Rectal smooth muscle tissue (tissue), 1 donor: Measurements from ENCODE around the gene SPON1.
"Not testable (repeated sequence)": the region's sequence is repeated elsewhere in the genome, so short reads cannot be mapped to it uniquely, and the experiment has no call there.

Experiments
- H3K27ac ChIP-seq: one replicate; pipeline ENCODE4 v1.7.0; 2013; ENCODE audit warnings: low read depth, low read length, inconsistent platforms
- H3K27me3 ChIP-seq: one replicate; pipeline ENCODE4 v1.7.0; 2013; ENCODE audit warnings: low read length; ENCODE audit not compliant: control insufficient read depth, insufficient read depth
- H3K36me3 ChIP-seq: one replicate; pipeline ENCODE4 v1.7.0; 2013; ENCODE audit warnings: low read length; ENCODE audit not compliant: control insufficient read depth, insufficient read depth
- H3K4me1 ChIP-seq: one replicate; pipeline ENCODE4 v1.7.0; 2013; ENCODE audit warnings: low read length; ENCODE audit not compliant: control insufficient read depth, insufficient read depth
- H3K4me3 ChIP-seq: one replicate; pipeline ENCODE4 v1.7.0; 2013; ENCODE audit warnings: low read length
- H3K9ac ChIP-seq: one replicate; pipeline ENCODE4 v1.7.0; 2013; ENCODE audit warnings: low read length

Gene SPON1

DNA sequence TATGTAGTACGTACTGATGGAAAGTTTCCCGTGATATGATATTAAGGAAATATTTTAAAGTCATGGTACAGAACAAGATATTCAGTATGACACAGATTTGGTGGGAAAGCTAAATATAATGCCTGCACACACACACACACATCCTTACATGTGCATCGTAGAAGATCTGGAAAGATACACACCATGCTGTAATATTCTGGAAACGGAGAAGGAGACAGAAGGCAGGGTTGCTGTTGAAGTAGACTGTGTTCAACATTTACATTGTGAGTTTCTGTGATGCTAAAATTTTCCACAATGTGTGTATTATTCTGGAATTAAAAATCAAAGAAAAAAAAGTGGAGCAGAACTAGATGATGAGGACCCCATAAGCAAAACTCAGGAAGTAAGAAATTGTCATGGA, 278.4 kb downstream of the SPON1 start:
- no peaks in the 10 kb centered on the region for H3K36me3 ChIP-seq
- no peak overlapping the region for H3K4me3 ChIP-seq
- no peaks in the 10 kb centered on the region for H3K4me1 ChIP-seq
- H3K27me3 ChIP-seq = no peaks in the 10 kb centered on the region
- H3K9ac ChIP-seq = no peak overlapping the region
- H3K27ac ChIP-seq = no peak overlapping the region

DNA sequence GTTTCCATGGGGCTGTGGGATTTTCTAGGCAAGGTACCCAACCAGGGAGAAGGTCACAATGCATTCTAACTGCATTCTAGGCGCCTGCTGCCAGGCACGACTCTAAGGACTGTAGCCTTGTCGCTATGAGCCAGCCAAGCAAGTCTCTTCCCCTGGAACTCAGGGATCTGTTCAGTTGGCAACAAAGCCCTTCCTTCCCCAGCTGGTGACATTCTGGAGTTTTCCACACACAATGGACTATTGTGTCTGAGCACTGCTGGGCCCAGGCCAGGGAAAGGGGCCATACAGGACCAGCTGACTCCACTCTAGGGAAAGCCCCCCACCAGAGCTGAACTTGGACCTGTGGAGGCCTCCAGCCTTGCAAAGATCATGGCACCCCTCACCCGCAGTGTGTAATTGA, 279.7 kb downstream of the SPON1 start:
- Histone ChIP-seq H3K27ac (no peak overlapping the region), H3K36me3 (no peaks in the 10 kb centered on the region), H3K4me3 (no peak overlapping the region), H3K27me3 (no peaks in the 10 kb centered on the region), H3K4me1 (no peaks in the 10 kb centered on the region), H3K9ac (no peak overlapping the region)

DNA sequence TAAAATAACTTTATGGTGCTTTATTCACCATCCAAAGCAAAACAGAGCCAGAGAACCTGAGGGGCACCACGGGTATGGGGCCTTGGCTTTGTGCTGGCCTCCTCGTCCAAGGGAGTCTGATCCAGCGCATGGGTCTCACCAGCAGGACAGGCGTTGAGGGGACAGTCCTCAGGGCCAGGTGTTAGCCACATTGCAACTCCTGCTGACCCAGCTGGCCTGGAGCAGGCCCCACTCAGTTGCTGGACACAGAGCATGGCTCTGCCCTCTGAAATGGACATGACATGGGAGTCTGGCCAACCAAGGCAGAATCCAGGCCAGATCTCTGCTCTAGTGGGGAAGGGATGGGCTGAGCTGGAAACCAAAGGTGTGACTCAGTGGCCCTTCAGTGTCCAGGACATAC, 280.2 kb downstream of the SPON1 start:
- no peaks in the 10 kb centered on the region for H3K36me3 ChIP-seq
- H3K4me1 ChIP-seq = no peaks in the 10 kb centered on the region
- no peak overlapping the region for H3K9ac ChIP-seq
- H3K4me3 ChIP-seq = no peak overlapping the region
- H3K27me3 ChIP-seq = no peaks in the 10 kb centered on the region
- H3K27ac ChIP-seq = no peak overlapping the region

DNA sequence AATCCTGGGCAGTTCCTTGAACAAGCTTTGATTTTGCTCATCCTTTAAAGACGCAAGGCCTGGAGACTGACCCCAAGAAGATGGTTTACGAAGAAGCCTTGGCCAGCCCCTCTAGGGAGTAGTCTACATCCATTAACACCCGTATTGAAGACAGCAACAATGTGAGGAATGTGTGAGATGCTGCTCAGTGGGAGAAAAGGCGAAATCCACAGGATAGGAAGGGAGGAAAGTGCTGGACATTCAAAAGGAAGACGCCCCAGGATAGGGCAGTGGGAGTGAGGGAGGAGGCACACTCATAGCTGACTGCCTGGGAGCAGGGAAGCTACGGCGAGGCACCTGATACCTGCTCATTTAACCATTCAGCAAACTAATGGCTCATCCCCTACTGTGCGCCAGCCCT, 282.4 kb downstream of the SPON1 start:
- Histone ChIP-seq H3K4me1 (no peaks in the 10 kb centered on the region), H3K36me3 (no peaks in the 10 kb centered on the region), H3K4me3 (no peak overlapping the region), H3K9ac (no peak overlapping the region), H3K27me3 (no peaks in the 10 kb centered on the region), H3K27ac (no peak overlapping the region)

DNA sequence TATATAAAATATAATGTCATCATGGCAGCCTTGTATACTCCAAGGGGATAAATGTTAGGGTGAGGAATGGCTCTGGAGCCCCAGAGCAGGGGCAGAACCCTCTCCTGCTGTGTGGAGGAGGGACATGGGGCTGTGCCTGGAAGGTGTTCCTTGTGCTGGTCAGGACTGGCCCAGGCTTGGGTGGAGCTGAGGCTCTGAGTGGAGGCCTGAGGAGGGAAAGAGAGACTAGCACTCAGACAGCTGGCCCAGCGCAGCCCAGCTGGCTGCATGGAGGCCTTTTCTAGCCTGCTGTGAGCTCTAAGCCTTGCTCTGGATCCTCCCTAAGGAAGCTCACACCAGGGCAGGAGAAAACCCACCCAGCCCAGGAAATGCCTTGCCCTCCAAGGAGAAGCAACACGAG, 282.9 kb downstream of the SPON1 start:
- Histone ChIP-seq H3K9ac (no peak overlapping the region), H3K27me3 (no peaks in the 10 kb centered on the region), H3K27ac (no peak overlapping the region), H3K36me3 (no peaks in the 10 kb centered on the region), H3K4me3 (no peak overlapping the region), H3K4me1 (no peaks in the 10 kb centered on the region)

DNA sequence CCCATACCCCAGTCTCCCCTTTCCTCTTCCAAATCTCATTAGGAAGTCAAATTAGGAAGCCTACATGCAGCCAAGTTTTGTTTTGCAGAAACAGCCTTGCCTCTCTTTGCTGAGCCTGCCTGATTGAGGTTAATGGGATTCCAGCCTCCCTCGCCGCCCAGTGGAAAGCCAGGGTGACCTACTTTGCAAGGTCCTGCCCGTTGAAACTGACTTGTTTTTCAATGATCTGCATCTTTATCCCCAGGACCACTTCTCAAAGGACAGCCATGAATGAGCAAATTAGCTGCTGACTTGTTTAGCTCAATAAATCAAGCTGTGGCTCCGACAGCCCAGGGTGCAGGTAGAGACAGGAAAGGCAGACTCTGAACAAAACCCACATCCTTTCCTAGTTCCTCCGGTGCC, 286.1 kb downstream of the SPON1 start:
- no peak overlapping the region for H3K4me3 ChIP-seq
- H3K4me1 ChIP-seq = no peaks in the 10 kb centered on the region
- H3K36me3 ChIP-seq = no peaks in the 10 kb centered on the region
- H3K9ac ChIP-seq = no peak overlapping the region
- no peak overlapping the region for H3K27ac ChIP-seq
- H3K27me3 ChIP-seq = no peaks in the 10 kb centered on the region

DNA sequence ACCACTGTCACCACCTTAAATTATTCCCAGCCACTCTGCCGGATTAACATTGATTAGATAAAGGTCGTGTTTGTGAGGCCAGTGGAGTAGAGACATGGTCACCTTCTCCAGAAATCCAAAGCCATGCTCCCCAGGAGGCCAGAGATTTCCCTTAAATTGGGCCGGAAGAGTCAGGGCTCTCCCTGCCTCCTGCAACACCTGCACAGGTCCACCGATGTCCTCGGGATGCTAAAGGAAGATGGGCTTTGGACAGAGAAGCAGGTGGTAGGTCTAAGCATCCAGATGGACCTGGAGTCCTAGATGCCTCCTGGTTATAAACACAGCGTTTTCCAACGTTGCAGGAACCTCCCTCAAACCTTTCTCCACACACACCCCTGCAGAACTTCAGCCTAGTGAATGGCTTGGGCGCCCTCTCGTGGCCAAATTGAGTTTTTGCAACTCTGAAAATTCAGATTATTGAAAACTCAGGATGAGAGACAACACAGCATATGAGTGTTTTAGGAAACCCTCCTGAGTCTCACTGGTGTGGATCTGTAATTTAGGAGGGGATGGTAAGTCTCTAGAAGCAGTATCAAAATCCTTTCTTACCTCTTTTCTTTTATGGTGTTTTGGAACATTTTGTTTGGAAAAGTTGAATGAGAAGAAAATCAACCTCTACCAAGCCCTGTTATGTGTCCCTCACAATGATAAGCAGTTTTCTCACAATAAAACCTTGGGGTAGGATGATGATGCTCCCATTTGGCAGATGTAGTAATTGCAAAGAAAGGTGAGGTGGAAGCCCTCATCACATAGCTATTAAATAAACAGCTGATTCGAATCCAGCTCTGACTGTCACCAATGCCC, 286.8 kb downstream of the SPON1 start:
- no peak overlapping the region for H3K27ac ChIP-seq
- no peak overlapping the region for H3K4me3 ChIP-seq
- H3K27me3 ChIP-seq = no peaks in the 10 kb centered on the region
- H3K9ac ChIP-seq = no peak overlapping the region
- no peaks in the 10 kb centered on the region for H3K36me3 ChIP-seq
- no peaks in the 10 kb centered on the region for H3K4me1 ChIP-seq

DNA sequence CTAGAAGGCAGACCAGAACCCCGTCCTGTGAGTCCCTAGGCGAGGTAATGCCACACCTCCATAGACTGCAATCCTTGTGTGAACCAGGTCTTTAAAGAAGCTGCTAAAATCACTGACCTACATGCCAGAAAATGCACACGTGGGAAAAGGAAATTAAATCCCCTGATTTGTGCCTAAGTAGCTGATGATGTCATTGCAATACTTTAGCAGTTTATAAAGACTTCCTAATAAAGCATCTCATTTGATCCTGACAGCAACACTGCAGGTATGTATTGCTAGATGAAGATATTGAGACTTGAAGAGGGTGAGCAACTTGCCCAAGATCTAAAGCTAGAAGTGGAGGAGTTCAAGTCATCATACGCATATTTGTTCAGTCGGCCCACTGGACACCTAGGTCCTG, 289.2 kb downstream of the SPON1 start:
- Histone ChIP-seq H3K27ac (no peak overlapping the region), H3K27me3 (no peaks in the 10 kb centered on the region), H3K4me1 (no peaks in the 10 kb centered on the region)

DNA sequence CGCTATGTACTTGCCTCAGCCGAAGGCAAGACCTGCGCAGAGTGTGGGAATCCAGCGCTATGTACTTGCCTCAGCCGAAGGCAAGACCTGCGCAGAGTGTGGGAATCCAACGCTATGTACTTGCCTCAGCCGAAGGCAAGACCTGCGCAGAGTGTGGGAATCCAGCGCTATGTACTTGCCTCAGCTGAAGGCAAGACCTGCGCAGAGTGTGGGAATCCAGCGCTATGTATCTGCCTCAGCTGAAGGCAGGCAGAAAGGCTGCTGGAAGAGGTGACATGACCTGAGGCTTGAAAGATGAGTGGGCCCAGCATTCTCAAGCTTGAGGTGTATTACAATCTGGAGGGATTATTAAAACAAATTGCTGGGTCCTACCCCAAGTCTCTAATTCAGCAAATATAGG, 290.0 kb downstream of the SPON1 start:
- H3K36me3 ChIP-seq, H3K4me1 ChIP-seq, H3K4me3 ChIP-seq, H3K27me3 ChIP-seq, H3K9ac ChIP-seq, H3K27ac ChIP-seq: not testable (repeated sequence)

More for the DNA sequence above, 289.2 kb downstream of the SPON1 start:
- no peak overlapping the region for H3K9ac ChIP-seq
- no peaks in the 10 kb centered on the region for H3K36me3 ChIP-seq
- no peak overlapping the region for H3K4me3 ChIP-seq

DNA sequence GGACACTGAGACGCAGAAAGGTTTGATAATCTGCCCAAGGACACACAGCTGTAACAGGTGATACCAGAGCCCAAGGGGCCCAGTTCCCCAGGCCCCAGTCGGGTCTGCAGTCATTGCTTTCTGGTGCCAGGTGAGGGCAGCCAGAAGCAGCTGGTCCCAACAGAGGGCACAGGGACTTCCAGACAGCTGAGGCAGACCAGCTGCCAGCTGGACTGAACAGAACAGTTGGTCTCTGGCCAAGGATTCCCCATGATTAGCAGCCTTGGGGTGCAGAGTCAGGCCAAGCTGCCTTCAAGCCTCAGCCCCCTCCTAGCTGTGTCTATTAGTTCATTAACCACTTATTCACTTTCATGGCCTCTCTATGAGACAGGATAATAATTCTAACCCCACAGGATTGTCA, 290.9 kb downstream of the SPON1 start:
- H3K27ac ChIP-seq = no peak overlapping the region
- H3K4me1 ChIP-seq = no peaks in the 10 kb centered on the region
- no peaks in the 10 kb centered on the region for H3K36me3 ChIP-seq
- no peak overlapping the region for H3K4me3 ChIP-seq
- no peak overlapping the region for H3K9ac ChIP-seq
- H3K27me3 ChIP-seq = no peaks in the 10 kb centered on the region

DNA sequence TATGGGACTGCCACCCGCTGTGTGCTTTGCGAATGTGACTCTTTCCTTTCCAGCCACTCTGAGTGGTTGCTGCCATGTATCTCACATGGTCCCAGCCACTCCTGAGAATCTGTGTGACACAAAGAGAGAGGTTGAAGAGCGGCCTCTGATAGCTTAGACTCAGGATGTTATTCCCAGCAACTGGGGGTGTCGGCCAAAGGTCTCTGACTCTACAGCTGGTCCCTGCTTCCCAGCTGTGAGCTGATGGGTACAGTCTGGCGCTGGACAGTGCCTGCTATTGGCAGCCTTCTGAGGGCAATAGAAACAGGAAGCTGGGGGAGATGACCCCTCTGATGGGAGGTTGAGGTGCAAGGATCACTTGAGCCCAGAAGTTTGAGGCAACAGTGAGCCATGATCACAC, 291.3 kb downstream of the SPON1 start:
- no peak overlapping the region for H3K27ac ChIP-seq

DNA sequence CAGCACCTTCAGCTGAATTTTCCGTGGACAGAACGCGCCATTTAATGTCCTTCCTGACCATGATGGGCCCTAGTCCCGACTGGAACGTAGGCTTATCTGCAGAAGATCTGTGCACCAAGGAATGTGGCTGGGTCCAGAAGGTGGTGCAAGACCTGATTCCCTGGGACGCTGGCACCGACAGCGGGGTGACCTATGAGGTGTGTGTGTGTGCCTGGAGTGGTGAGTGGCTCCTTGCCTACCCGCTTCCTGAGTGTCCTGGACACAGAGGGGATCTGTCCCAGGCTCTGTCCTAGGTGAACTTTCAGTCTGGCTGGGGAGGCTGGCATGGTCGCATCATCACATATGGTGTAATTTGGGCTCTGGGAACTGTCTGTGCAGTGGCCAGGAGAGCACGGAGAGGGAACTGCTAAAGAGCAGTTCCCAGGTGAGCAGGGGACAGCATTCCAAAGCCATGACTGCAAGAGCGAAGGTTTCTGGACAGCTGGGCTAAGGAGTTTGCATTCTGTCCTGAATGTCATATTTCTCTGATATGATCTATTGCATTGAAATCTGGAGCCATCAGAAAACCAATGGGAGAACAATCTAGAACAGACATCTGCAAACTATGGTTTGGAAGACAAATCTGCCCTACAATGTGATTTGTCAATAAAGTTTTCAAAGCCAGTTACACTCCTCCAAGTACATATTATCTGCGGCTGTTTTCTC, 292.2 kb downstream of the SPON1 start:
- peaks cover 4% of the 10 kb centered on the region for H3K27me3 ChIP-seq
- no peaks in the 10 kb centered on the region for H3K36me3 ChIP-seq
- no peak overlapping the region for H3K9ac ChIP-seq
- H3K27ac ChIP-seq = no peak overlapping the region
- H3K4me1 ChIP-seq = no peaks in the 10 kb centered on the region
- H3K4me3 ChIP-seq = no peak overlapping the region

More for the DNA sequence above, 291.3 kb downstream of the SPON1 start:
- no peaks in the 10 kb centered on the region for H3K27me3 ChIP-seq
- no peaks in the 10 kb centered on the region for H3K4me1 ChIP-seq
- no peaks in the 10 kb centered on the region for H3K36me3 ChIP-seq
- H3K9ac ChIP-seq = no peak overlapping the region
- no peak overlapping the region for H3K4me3 ChIP-seq

DNA sequence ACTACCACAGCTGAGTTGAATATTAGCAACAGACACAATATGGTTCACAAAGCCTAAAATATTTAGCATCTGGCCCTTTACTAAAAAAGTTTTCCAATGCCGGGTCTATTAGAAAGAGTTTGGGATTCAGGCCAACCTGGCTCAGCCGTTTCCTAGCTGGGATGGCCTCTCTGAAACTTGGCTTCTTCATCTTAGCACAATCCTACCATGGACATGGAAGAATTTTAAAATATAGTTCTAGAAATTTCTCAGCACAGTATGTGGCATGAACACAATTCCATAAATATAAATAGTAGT, 292.7 kb downstream of the SPON1 start:
- H3K27me3 ChIP-seq = peaks cover 4% of the 10 kb centered on the region
- H3K27ac ChIP-seq = no peak overlapping the region
- H3K36me3 ChIP-seq = no peaks in the 10 kb centered on the region
- H3K9ac ChIP-seq = no peak overlapping the region
- H3K4me1 ChIP-seq = no peaks in the 10 kb centered on the region
- no peak overlapping the region for H3K4me3 ChIP-seq
